ENCODE measurements around the gene SEC14L3.
"Not testable (repeated sequence)": the region's sequence is repeated elsewhere in the genome, so short reads cannot be mapped to it uniquely, and the experiment has no call there.

The SEC14L3 gene

GRCh38 chr22:30452861-30453260 lies 19.0 kb downstream of the SEC14L3 start:
- Histone ChIP-seq H3K36me3 (ENCODE audit: control insufficient read depth in 2 of 2, insufficient read depth in 1 of 2, low read length in 2 of 2) (no peaks in the 10 kb centered on the region), H3K9me3 (ENCODE audit: control insufficient read depth, insufficient read depth, low read depth, low read length) (no peaks in the 10 kb centered on the region), H3K4me1 (ENCODE audit: control insufficient read depth, insufficient read depth, low read length) (no peaks in the 10 kb centered on the region), H3K27ac (ENCODE audit: extremely low read depth, low read depth, low read length) (no peak overlapping the region), H3K4me3 (ENCODE audit: low read depth, low read length) (no peak overlapping the region)
- ChIA-PET POLR2A (no interaction called here), CTCF (interaction anchor here (0.6 to 1.3 kb wide), 3 partner anchors 16 to 302 kb away, joined by 3 to 5 read pairs (median 4); no protein-coding TSS in a partner anchor)
- TF ChIP-seq ZFP69B (tag by site-specific recombination; IDR thresholded peaks at IDR 0.05) (no peak), ZNF362 (tag by site-specific recombination; IDR thresholded peaks at IDR 0.05) (no peak), ZNF366 (tag by site-specific recombination; conservative IDR thresholded peaks at IDR 0.05) (no peak), HIC1 (tag by site-specific recombination; IDR thresholded peaks at IDR 0.05) (no peak), REPIN1 (tag by site-specific recombination; IDR thresholded peaks at IDR 0.05; ENCODE audit: low read depth) (no peak), ZNF660 (tag by site-specific recombination; IDR thresholded peaks at IDR 0.05) (no peak), ZNF266 (tag by site-specific recombination; IDR thresholded peaks at IDR 0.05; ENCODE audit: low read depth) (no peak), ZNF133 (tag by site-specific recombination; IDR thresholded peaks at IDR 0.05) (no peak), ZNF777 (tag by site-specific recombination; IDR thresholded peaks at IDR 0.05; ENCODE audit: borderline replicate concordance) (no peak)

GRCh38 chr22:30451488-30451887 lies 20.3 kb downstream of the SEC14L3 start:
- H3K4me3 ChIP-seq (ENCODE audit: low read depth, low read length); H3K27ac ChIP-seq (ENCODE audit: extremely low read depth, low read depth, low read length); CTCF ChIA-PET; H3K4me1 ChIP-seq (ENCODE audit: control insufficient read depth, insufficient read depth, low read length); POLR2A ChIA-PET; H3K36me3 ChIP-seq (ENCODE audit: control insufficient read depth in 2 of 2, insufficient read depth in 1 of 2, low read length in 2 of 2); H3K9me3 ChIP-seq (ENCODE audit: control insufficient read depth, insufficient read depth, low read depth, low read length): not testable (repeated sequence)

GRCh38 chr22:30447656-30448055 lies 24.2 kb downstream of the SEC14L3 start:
- no peak for TF ChIP-seq PRDM1 (tag by site-specific recombination; IDR thresholded peaks at IDR 0.05)
- TF ChIP-seq ZNF830 (tag by site-specific recombination; IDR thresholded peaks at IDR 0.05; ENCODE audit: low read depth) = no peak
- TF ChIP-seq ZNF10 (tag by site-specific recombination; IDR thresholded peaks at IDR 0.05) = no peak
- no peak for TF ChIP-seq ZNF121 (tag by site-specific recombination; IDR thresholded peaks at IDR 0.05)
- no peak for TF ChIP-seq ZNF449 (tag by site-specific recombination; IDR thresholded peaks at IDR 0.05)
- TF ChIP-seq ZNF133 (tag by site-specific recombination; IDR thresholded peaks at IDR 0.05) = no peak
- TF ChIP-seq ZNF629 (tag by site-specific recombination; IDR thresholded peaks at IDR 0.05) = no peak
- no peak for TF ChIP-seq ZNF404 (tag by site-specific recombination; IDR thresholded peaks at IDR 0.05)
- no peak for TF ChIP-seq ZNF488 (tag by site-specific recombination; IDR thresholded peaks at IDR 0.05)
- TF ChIP-seq ZNF521 (tag by site-specific recombination; IDR thresholded peaks at IDR 0.05) = no peak
- TF ChIP-seq ZNF548 (tag by site-specific recombination; IDR thresholded peaks at IDR 0.05) = no peak
- TF ChIP-seq ZSCAN18 (tag by site-specific recombination; IDR thresholded peaks at IDR 0.05) = no peak
- TF ChIP-seq BCL11B (tag by site-specific recombination; IDR thresholded peaks at IDR 0.05; ENCODE audit: low read depth) = no peak
- TF ChIP-seq ZNF529 (tag by site-specific recombination; IDR thresholded peaks at IDR 0.05; ENCODE audit: insufficient replicate concordance) = no peak
- no peak for TF ChIP-seq ZNF623 (tag by site-specific recombination; IDR thresholded peaks at IDR 0.05)
- TF ChIP-seq ZNF571 (tag by site-specific recombination; IDR thresholded peaks at IDR 0.05) = no peak
- TF ChIP-seq ZNF169 (tag by site-specific recombination; IDR thresholded peaks at IDR 0.05) = no peak
- TF ChIP-seq ZNF549 (tag by site-specific recombination; IDR thresholded peaks at IDR 0.05) = no peak
- Histone ChIP-seq H3K36me3 (ENCODE audit: control insufficient read depth in 2 of 2, insufficient read depth in 1 of 2, low read length in 2 of 2) (no peaks in the 10 kb centered on the region), H3K9me3 (ENCODE audit: control insufficient read depth, insufficient read depth, low read depth, low read length) (no peaks in the 10 kb centered on the region), H3K4me1 (ENCODE audit: control insufficient read depth, insufficient read depth, low read length) (no peaks in the 10 kb centered on the region), H3K4me3 (ENCODE audit: low read depth, low read length) (no peak overlapping the region), H3K27ac (ENCODE audit: extremely low read depth, low read depth, low read length) (no peak overlapping the region)
- ChIA-PET CTCF (no interaction called here), POLR2A (no interaction called here)
